Esophagus squamous epithelium (tissue), 5 donors: ENCODE results near the gene CALY. TPM values are rescaled to one million over a fixed set of nuclear protein-coding genes. Genes with fewer than 3 reads are reported as not detected.

Source experiments
- DNase-seq: peaks from one replicate; lab custom pipeline; 2025; lab: John Stamatoyannopoulos, UW
- H3K27ac ChIP-seq, 4 donors: fragments of 200-600 bp; sonication (generic); one replicate each; pipeline ENCODE4 v1.5.1; 2016 to 2019; ENCODE audit warnings: mild to moderate bottlenecking in 1 of 4
- H3K27me3 ChIP-seq, 4 donors: fragments of 200-600 bp; sonication (generic); 1 replicate in 3 of 4; 2 replicates in 1 of 4; pipeline versions ENCODE4 v1.5.1 to v1.6.0; 2017 to 2021; ENCODE audit warnings: antibody characterized with exemption in 1 of 4
- H3K36me3 ChIP-seq, 3 donors: fragments of 200-600 bp; sonication (generic); one replicate each; pipeline ENCODE4 v1.5.1; 2016 to 2019
- H3K4me1 ChIP-seq, 3 donors: fragments of 200-600 bp; sonication (generic); one replicate each; pipeline ENCODE4 v1.5.1; 2017 to 2019
- H3K4me3 ChIP-seq, 4 donors: fragments of 200-600 bp; sonication (generic); 1 replicate in 3 of 4; 2 replicates in 1 of 4; pipeline ENCODE4 v1.5.1; 2016 to 2019; ENCODE audit warnings: mild to moderate bottlenecking in 2 of 4, moderate library complexity in 1 of 4
- H3K9me3 ChIP-seq, 3 donors: fragments of 200-600 bp; sonication (generic); one replicate each; pipeline ENCODE4 v1.5.1; 2016 to 2019
- CTCF ChIP-seq, 6 experiments: fragments of 450-650 bp in 4 of 6; fragments of 200-600 bp in 2 of 6; sonication (generic) in 2 of 6; IDR thresholded peaks; one replicate each; pipeline ENCODE4 v1.5.1; 2016 to 2019; ENCODE audit warnings: antibody characterized with exemption in 6 of 6, mild to moderate bottlenecking in 4 of 6, moderate library complexity in 4 of 6
- POLR2A ChIP-seq, 4 donors: fragments of 450-650 bp; IDR thresholded peaks; one replicate each; pipeline ENCODE4 v1.6.1; 2017; ENCODE audit warnings: antibody characterized with exemption in 4 of 4, mild to moderate bottlenecking in 4 of 4, moderate library complexity in 3 of 4
- WGBS, 2 donors: methylation state at CpG; one replicate each; pipeline ENCODE4 v1.1.5; 2018; 5-methylcytosine and 5-hydroxymethylcytosine counted together
- intact Hi-C: fragments of 100-400 bp; cut with DNase I; formaldehyde crosslinking; loops from one replicate; pipeline ENCODE4 v1.15.0; 2022
- total RNA-seq, 4 donors: library from RNA; depleted of rRNA; stranded (reverse); fragments of >200 nt; gene quantifications; one replicate each; pipeline ENCODE4 v1.1.0, GENCODE V29; 2016
- donor health status: DM: yes; HTN: yes; CAD: no.

Gene CALY
- total RNA-seq, 4 donors from 2014 or later = not detected

GRCh38 chr10:133379801-133380666, 43.3 kb upstream of the CALY start:
- WGBS, 2 donors = 83 to 93% methylated on average over 5 to 7 of the region's 36 CpGs
- no peak for DNase-seq
- H3K9me3 ChIP-seq = no peaks in the 10 kb centered on the region
- H3K27me3 ChIP-seq = no peaks in the 10 kb centered on the region
- H3K4me3 ChIP-seq = peak overlapping the region; percentile 67 to 98 (median 82)
- intact Hi-C loops = no loop called here
- TF ChIP-seq POLR2A (IDR thresholded peaks at IDR 0.05) (no peak), CTCF (IDR thresholded peaks at IDR 0.05) (no peak)
- peak overlapping the region; percentile 86 to 94 (median 94) for H3K27ac ChIP-seq
- H3K4me1 ChIP-seq = peaks cover 15 to 31% (median 25%) of the 10 kb centered on the region in 3 donors
- peaks cover 0 to 41% (median 0%) of the 10 kb centered on the region in 3 donors for H3K36me3 ChIP-seq

DNA sequence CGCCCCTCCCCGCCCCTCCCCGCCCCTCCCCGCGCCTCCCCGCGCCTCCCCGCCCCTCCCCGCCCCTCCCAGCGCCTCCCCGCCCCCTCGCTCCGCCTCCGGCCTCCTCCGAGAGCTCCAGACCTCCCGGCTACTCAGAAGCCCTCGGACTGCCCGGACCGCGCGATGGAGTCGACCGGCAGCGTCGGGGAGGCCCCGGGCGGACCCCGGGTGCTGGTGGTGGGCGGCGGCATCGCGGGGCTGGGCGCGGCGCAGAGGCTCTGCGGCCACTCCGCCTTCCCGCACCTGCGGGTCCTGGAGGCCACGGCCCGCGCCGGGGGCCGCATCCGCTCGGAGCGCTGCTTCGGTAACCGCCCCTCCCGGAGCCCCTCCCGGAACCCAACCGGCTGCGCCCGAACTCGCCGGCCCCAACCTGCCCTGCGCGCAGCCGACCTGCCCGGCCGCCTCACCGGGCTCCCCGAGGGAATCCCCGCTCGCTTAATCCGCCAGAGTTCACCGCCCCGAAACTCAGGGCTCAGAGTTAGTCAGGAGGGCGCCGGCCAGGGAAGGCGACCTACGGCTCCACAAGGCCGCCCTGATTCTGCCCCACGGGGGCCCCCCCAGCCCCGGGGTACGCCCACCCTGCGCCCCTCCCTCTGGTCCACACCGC, 42.6 kb upstream of the CALY start, which contains the start of gene PAOX:
PAOX (plus strand) TSS at position 111 of the 649 bp plus-strand sequence; CDS start at position 166, 55 bp downstream.
- peaks cover 0 to 33% (median 0%) of the 10 kb centered on the region in 3 donors for H3K36me3 ChIP-seq

DNA sequence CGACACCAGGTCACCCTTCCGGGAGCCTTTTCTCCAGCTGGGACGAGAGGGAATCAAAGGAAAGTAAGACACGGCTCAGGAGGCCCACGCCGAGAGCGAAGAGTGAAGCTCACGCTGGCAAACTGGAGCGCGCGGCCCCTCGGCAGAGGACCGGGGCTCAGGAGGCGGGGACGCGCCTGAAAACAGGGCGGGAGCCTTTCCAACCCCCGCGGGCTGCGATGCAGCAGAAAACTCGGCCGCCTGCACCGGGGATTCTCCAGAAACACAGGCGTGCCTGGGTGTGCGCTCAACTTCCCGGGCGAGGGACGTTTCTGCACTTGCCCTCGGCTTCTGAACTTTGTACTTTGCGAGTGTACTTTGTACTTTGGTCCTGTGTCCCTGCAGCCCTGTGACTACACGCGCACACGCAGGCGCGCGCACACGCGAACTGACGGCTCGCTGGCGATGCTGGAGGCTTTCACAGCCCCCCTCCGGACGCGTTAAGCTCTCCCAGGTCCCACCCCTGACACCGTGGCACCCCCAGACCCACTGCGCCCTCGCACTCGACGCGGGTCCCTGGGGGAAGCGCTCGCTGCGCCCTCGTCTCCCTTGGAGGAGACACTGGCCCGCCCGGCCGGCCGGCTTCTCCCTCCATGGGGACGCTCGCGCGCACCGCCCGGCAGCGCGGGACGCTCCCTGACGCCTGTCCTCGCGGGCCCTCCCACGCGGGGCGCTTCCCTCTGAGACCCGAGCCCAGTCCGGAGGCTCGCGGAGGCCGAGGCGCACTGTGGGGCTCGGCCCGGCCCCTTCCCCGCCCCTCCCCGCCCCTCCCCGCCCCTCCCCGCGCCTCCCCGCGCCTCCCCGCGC, 41.8 kb upstream of the CALY start:
- DNase-seq = no peak
- H3K27ac ChIP-seq = peak overlapping the region; percentile 87 to 94 (median 94)
- H3K4me3 ChIP-seq = peak overlapping the region; percentile 67 to 98 (median 82)
- H3K27me3 ChIP-seq = no peaks in the 10 kb centered on the region
- intact Hi-C loops = no loop called here
- peaks cover 0 to 25% (median 0%) of the 10 kb centered on the region in 3 donors for H3K36me3 ChIP-seq
- no peaks in the 10 kb centered on the region for H3K9me3 ChIP-seq
- TF ChIP-seq CTCF (IDR thresholded peaks at IDR 0.05) = no peak
- TF ChIP-seq POLR2A (IDR thresholded peaks at IDR 0.05) = peak in 1 of 4 donors; percentile 17
- WGBS, 2 donors = 0% methylated on average over 3 of the region's 90 CpGs
- H3K4me1 ChIP-seq = peaks cover 18 to 44% (median 31%) of the 10 kb centered on the region in 3 donors

More for the DNA sequence above, 42.6 kb upstream of the CALY start, which contains the start of gene PAOX:
- Histone ChIP-seq H3K27ac (peak within 1 kb of the TSS; percentile 87 to 94 (median 94)), H3K4me1 (peaks cover 15 to 36% (median 27%) of the 10 kb centered on the region in 3 donors), H3K9me3 (no peaks in the 10 kb centered on the region), H3K4me3 (peak within 1 kb of the TSS; percentile 67 to 98 (median 82)), H3K27me3 (no peaks in the 10 kb centered on the region)
- WGBS, 2 donors = 10 to 37% methylated on average over 2 of the region's 78 CpGs
- no peak for TF ChIP-seq CTCF (IDR thresholded peaks at IDR 0.05)
- peak in 1 of 4 donors; percentile 46 for TF ChIP-seq POLR2A (IDR thresholded peaks at IDR 0.05)
- intact Hi-C loops = no loop called here
- DNase-seq = no peak

DNA sequence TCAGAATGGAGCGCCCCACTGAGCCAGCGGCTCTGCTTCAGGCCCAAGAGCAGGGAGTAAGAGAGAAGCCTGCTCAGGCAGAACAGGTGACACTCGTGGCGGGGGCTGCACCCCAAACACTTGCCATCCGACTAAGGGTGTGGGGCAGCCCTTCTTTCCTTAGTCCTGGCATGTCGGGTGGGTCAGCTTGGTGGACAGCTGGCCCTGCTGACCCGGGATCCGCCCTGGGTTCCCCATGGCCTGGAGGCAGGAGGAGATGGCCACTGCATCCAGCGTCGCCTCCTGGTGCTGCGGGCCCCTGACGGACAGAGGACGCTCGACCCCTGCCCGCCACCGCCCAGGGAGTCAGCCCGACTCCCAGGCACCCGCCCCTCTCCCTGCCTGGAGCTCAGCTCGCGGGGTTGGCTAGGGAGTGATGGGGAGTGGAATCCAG, 41.1 kb upstream of the CALY start:
- H3K27ac ChIP-seq = peak overlapping the region; percentile 87 to 94 (median 94)
- no peak for TF ChIP-seq POLR2A (IDR thresholded peaks at IDR 0.05)
- no peak for TF ChIP-seq CTCF (IDR thresholded peaks at IDR 0.05)
- H3K4me3 ChIP-seq = peak overlapping the region; percentile 67 to 98 (median 82)
- WGBS, 2 donors = 71% methylated on average over 6 of the region's 20 CpGs; no CpG with 5 or more reads in 1 of the 2 donors
- DNase-seq = no peak
- H3K36me3 ChIP-seq = peaks cover 0 to 19% (median 0%) of the 10 kb centered on the region in 3 donors
- no peaks in the 10 kb centered on the region for H3K27me3 ChIP-seq
- intact Hi-C loops = no loop called here
- H3K4me1 ChIP-seq = peaks cover 18 to 44% (median 31%) of the 10 kb centered on the region in 3 donors
- H3K9me3 ChIP-seq = no peaks in the 10 kb centered on the region
